Measurements from ENCODE around the gene HBQ1. TPM values are rescaled to one million over a fixed set of nuclear protein-coding genes. Genes with fewer than 3 reads are reported as not detected.

Gene HBQ1
- total RNA-seq, 4 donors from 2014 or later, result not detected

GRCh38 chr16:180681-181564, 664 bp downstream of the HBQ1 start:
- H3K4me3 ChIP-seq, result peak overlapping the region; percentile 9 to 41 (median 25)
- no peaks in the 10 kb centered on the region for H3K9me3 ChIP-seq
- WGBS, 2 donors, result 0 to 3% methylated on average over 15 to 39 of the region's 89 CpGs
- peaks cover 0 to 16% (median 0%) of the 10 kb centered on the region in 3 donors for H3K36me3 ChIP-seq
- DNase-seq (ENCODE audit: low spot score in 2 of 2), result peak in 1 of 2 donors; percentile 50
- H3K27ac ChIP-seq, result no peak overlapping the region
- H3K4me1 ChIP-seq, result peaks cover 0 to 32% (median 15%) of the 10 kb centered on the region in 4 donors
- TF ChIP-seq, protein P1, sequence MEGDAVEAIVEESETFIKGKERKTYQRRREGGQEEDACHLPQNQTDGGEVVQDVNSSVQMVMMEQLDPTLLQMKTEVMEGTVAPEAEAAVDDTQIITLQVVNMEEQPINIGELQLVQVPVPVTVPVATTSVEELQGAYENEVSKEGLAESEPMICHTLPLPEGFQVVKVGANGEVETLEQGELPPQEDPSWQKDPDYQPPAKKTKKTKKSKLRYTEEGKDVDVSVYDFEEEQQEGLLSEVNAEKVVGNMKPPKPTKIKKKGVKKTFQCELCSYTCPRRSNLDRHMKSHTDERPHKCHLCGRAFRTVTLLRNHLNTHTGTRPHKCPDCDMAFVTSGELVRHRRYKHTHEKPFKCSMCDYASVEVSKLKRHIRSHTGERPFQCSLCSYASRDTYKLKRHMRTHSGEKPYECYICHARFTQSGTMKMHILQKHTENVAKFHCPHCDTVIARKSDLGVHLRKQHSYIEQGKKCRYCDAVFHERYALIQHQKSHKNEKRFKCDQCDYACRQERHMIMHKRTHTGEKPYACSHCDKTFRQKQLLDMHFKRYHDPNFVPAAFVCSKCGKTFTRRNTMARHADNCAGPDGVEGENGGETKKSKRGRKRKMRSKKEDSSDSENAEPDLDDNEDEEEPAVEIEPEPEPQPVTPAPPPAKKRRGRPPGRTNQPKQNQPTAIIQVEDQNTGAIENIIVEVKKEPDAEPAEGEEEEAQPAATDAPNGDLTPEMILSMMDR (IDR thresholded peaks at IDR 0.05), result no peak
- peaks cover 0 to 45% of the 10 kb centered on the region in 2 donors for H3K27me3 ChIP-seq

GRCh38 chr16:181565-182021, 1.3 kb downstream of the HBQ1 start:
- peaks cover 0 to 16% (median 0%) of the 10 kb centered on the region in 3 donors for H3K36me3 ChIP-seq
- WGBS, 2 donors, result 10 to 17% methylated on average over 9 to 22 of the region's 22 CpGs
- no peaks in the 10 kb centered on the region for H3K9me3 ChIP-seq
- no peak overlapping the region for H3K27ac ChIP-seq
- H3K27me3 ChIP-seq, result peaks cover 0 to 43% of the 10 kb centered on the region in 2 donors
- H3K4me3 ChIP-seq, result peak overlapping the region in 2 of 4 donors; percentile 17 to 41
- H3K4me1 ChIP-seq, result peaks cover 0 to 29% (median 15%) of the 10 kb centered on the region in 4 donors
- DNase-seq (ENCODE audit: low spot score in 2 of 2), result peak in 1 of 2 donors; percentile 67
- TF ChIP-seq, protein P1 (IDR thresholded peaks at IDR 0.05), result peak; percentile 85 to 97 (median 93)
- no peak for TF ChIP-seq POLR2A (IDR thresholded peaks at IDR 0.05)

- WGBS, 2 donors, result 55 to 71% methylated on average over 7 of the region's 7 CpGs
Observed at GRCh38 chr16:183005-183404, 2.7 kb downstream of the HBQ1 start.

DNA sequence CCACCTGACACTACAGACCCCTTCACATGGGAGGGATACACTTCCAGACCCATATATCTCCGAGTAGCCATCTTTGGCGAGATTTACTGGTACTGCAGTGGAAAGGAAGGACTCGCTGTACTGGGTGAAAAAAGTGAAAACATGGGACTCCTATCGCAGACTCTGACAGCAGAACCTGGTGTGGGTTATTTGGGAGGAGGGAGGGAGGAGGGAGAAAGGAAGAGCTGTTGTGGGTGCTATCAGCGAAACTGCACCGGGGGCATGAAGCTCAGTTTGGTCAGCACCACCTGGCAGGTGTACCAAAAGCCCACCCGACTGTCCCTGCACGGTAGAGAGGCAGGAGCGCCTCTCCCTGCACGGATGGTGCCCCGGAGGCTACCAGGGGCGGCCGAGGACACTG, 5.0 kb downstream of the HBQ1 start:
- peaks cover 0 to 15% (median 12%) of the 10 kb centered on the region in 4 donors for H3K4me1 ChIP-seq
- WGBS, 2 donors, result 80 to 81% methylated on average over 13 of the region's 13 CpGs
- TF ChIP-seq, protein P1 (IDR thresholded peaks at IDR 0.05), result no peak
- TF ChIP-seq EP300 (IDR thresholded peaks at IDR 0.05), result no peak
- TF ChIP-seq POLR2A (IDR thresholded peaks at IDR 0.05), result no peak
- no peak for DNase-seq (ENCODE audit: low spot score in 2 of 2)
- no peaks in the 10 kb centered on the region for H3K9me3 ChIP-seq
- H3K27me3 ChIP-seq, result peaks cover 0 to 10% of the 10 kb centered on the region in 2 donors
- H3K36me3 ChIP-seq, result peaks cover 2 to 48% (median 9%) of the 10 kb centered on the region in 3 donors
- H3K27ac ChIP-seq, result no peak overlapping the region
- H3K4me3 ChIP-seq, result no peak overlapping the region

More at GRCh38 chr16:183005-183404, 2.7 kb downstream of the HBQ1 start:
- DNase-seq (ENCODE audit: low spot score in 2 of 2), result no peak
- Histone ChIP-seq H3K27ac (no peak overlapping the region), H3K9me3 (no peaks in the 10 kb centered on the region), H3K4me3 (no peak overlapping the region), H3K36me3 (peaks cover 0 to 26% (median 0%) of the 10 kb centered on the region in 3 donors), H3K27me3 (peaks cover 0 to 32% of the 10 kb centered on the region in 2 donors), H3K4me1 (peaks cover 0 to 21% (median 14%) of the 10 kb centered on the region in 4 donors)
- TF ChIP-seq, protein P1 (IDR thresholded peaks at IDR 0.05), result no peak
- no peak for TF ChIP-seq POLR2A (IDR thresholded peaks at IDR 0.05)
- no peak for TF ChIP-seq EP300 (IDR thresholded peaks at IDR 0.05)

DNA sequence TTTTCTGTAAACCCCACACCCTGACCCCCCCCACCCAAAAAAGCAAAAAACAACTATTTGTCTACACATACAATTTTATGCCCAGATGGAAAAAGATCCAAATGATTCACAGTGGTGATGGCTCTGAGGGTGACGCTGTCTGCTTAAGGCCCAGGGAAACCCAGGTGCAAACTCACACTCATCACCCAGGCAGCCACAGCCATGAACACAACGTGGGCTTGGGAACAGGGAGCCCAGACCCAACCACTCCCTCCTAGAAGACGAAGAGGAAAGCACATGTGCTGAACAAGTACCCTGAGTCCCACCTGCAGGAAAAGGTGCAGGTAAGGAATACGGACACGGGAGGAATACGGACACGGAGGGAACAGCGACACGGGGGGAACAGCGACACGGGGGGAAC, 5.4 kb downstream of the HBQ1 start:
- no peak overlapping the region for H3K27ac ChIP-seq
- peaks cover 0 to 10% (median 8%) of the 10 kb centered on the region in 4 donors for H3K4me1 ChIP-seq
- H3K36me3 ChIP-seq, result peaks cover 2 to 52% (median 9%) of the 10 kb centered on the region in 3 donors
- H3K27me3 ChIP-seq, result peaks cover 0 to 6% of the 10 kb centered on the region in 2 donors
- TF ChIP-seq EP300 (IDR thresholded peaks at IDR 0.05), result no peak
- TF ChIP-seq, protein P1 (IDR thresholded peaks at IDR 0.05), result no peak
- TF ChIP-seq POLR2A (IDR thresholded peaks at IDR 0.05), result no peak
- no peaks in the 10 kb centered on the region for H3K9me3 ChIP-seq
- DNase-seq (ENCODE audit: low spot score in 2 of 2), result no peak
- whole genome bisulfite sequencing, 2 donors, result 77 to 85% methylated on average over 6 to 9 of the region's 11 CpGs
- no peak overlapping the region for H3K4me3 ChIP-seq
